ENCODE measurements around the gene NAA30. TPM values are rescaled to one million over a fixed set of nuclear protein-coding genes. Genes with fewer than 3 reads are reported as not detected.

The NAA30 gene
- total RNA-seq, 1 experiment from 2014 or later = 14.0 TPM

GRCh38 chr14:57380935-57381334, 9.5 kb upstream of the NAA30 start:
- Histone ChIP-seq H3K79me2 (ENCODE audit: insufficient read depth, low read length) (no peaks in the 10 kb centered on the region), H3K9me3 (ENCODE audit: control insufficient read depth in 1 of 2, insufficient read depth in 1 of 2, low read depth in 1 of 2, low read length in 2 of 2) (no peaks in the 10 kb centered on the region), H4K20me1 (ENCODE audit: insufficient read depth) (no peaks in the 10 kb centered on the region), H3K4me3 (replicated peaks in 1 of 2; ENCODE audit: low read depth in 1 of 2, low read length in 2 of 2) (no peak overlapping the region), H3K4me1 (ENCODE audit: control insufficient read depth in 1 of 2, insufficient read depth in 2 of 2, low read length in 2 of 2) (peaks cover 0 to 14% of the 10 kb centered on the region in 2 experiments; a peak in 2 of 4 replicates), H3K9me2 (ENCODE audit: insufficient read depth) (no peaks in the 10 kb centered on the region), H3K27ac (ENCODE audit: low read depth, low read length) (no peak overlapping the region), H3K9ac (ENCODE audit: low read length) (no peak overlapping the region), H2AFZ (ENCODE audit: low read depth, low read length, poor library complexity, severe bottlenecking) (no peak overlapping the region), H3K36me3 (ENCODE audit: control insufficient read depth in 1 of 2, insufficient read depth in 2 of 2, low read length in 2 of 2) (no peaks in the 10 kb centered on the region), H3K4me2 (ENCODE audit: low read length) (no peak overlapping the region), H3K27me3 (ENCODE audit: insufficient read depth, low read length) (no peaks in the 10 kb centered on the region)
- no peak for TF ChIP-seq POLR2AphosphoS5 (IDR thresholded peaks at IDR 0.05; ENCODE audit: low read depth, low read length)
- TF ChIP-seq REST (IDR thresholded peaks at IDR 0.05; ENCODE audit: low read depth) = no peak
- TF ChIP-seq CTCF (IDR thresholded peaks at IDR 0.05 in 2 of 3, conservative IDR thresholded peaks at IDR 0.05 in 1 of 3; ENCODE audit: borderline replicate concordance in 1 of 3, insufficient read depth in 1 of 3, low read depth in 2 of 3, low read length in 2 of 3) = no peak
- no peak for TF ChIP-seq FOSL1 (IDR thresholded peaks at IDR 0.05; ENCODE audit: low read depth)
- no peak for DNase-seq (ENCODE audit: low read depth, low spot score)
- no peak for ATAC-seq
- CTCF ChIA-PET = no interaction called here
- RAD21 ChIA-PET (ENCODE audit: low non-redundant PET in 1 of 2, low total read pairs in 2 of 2, uncharacterized antibody in 2 of 2, unreplicated experiment in 2 of 2) = interaction anchor here in 1 of 2 experiments (0.7 kb wide), 1 partner anchor 252 kb away, joined by 8 read pairs; no protein-coding TSS in a partner anchor
- POLR2A ChIA-PET = no interaction called here
- BruUV-seq (replicated peaks) = no TSS peak
- intact Hi-C loops (cut with micrococcal nuclease) = no loop called here
